Smooth muscle cell of the umbilical artery (primary cell): ENCODE measurements around the gene PCOLCE2. TPM values are rescaled to one million over a fixed set of nuclear protein-coding genes. Genes with fewer than 3 reads are reported as not detected.

ENCODE experiments used
- total RNA-seq: library from RNA; depleted of rRNA; stranded (reverse); fragments of >200 nt; gene quantifications from 2 replicates; pipeline ENCODE4 v1.2.3, GENCODE V29; 2014

Gene PCOLCE2, protein sequence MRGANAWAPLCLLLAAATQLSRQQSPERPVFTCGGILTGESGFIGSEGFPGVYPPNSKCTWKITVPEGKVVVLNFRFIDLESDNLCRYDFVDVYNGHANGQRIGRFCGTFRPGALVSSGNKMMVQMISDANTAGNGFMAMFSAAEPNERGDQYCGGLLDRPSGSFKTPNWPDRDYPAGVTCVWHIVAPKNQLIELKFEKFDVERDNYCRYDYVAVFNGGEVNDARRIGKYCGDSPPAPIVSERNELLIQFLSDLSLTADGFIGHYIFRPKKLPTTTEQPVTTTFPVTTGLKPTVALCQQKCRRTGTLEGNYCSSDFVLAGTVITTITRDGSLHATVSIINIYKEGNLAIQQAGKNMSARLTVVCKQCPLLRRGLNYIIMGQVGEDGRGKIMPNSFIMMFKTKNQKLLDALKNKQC
- total RNA-seq, result 3.9 and 29.4 TPM in 2 replicates

DNA sequence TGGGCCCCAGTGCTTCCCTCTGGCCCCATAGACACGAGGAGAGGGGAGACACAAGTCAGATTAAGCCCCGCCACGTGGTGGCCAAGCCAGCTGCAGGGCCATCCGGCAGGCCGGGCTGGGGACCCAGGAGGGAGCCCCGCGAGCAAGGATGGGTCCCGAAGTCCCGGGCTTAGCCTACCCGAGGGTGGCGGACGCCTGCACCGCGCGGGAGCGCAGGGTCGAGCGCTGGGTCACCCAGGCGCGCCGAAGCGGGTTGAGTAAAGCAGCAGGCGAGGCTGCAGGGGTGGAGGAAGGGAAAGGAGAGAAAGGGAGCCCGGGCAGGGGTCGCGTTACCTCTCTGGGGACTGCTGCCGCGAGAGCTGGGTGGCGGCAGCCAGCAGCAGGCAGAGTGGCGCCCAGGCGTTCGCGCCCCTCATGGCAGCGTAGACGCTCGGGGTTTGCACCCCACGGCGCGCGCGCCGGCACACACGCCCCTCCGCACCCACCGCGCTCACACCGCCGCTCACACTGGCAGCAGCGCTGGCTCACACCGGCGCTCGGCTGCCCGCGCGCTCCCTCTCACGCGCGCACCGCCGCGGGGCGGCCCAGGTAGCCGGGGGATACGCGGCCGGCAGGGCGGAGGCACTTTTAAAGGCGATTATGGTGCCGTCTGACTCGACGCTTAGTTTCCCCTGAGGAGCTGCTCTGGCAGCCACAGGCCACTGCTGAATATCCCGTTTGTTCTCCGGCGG, at the start of gene PCOLCE2:
TSS of gene PCOLCE2 (minus strand) at position 603 of the 731 bp plus-strand sequence. CDS start at position 416, 187 bp downstream.

Other genes with a start within 250 kb of the PCOLCE2 start
- 31.5 and 35.5 TPM in 2 replicates for gene TRPC1, start 165.0 kb downstream of the PCOLCE2 start, total RNA-seq
- 0.05 TPM in 1 of 2 replicates, not detected in the other for gene PAQR9, start 74.6 kb upstream of the PCOLCE2 start, total RNA-seq
- gene U2SURP, start 112.5 kb upstream of the PCOLCE2 start, total RNA-seq, result 45.4 and 74.8 TPM in 2 replicates
- 11.9 and 18.5 TPM in 2 replicates for gene CHST2, start 230.7 kb upstream of the PCOLCE2 start, total RNA-seq